ENCODE measurements around the gene IL22RA2.

DNA sequence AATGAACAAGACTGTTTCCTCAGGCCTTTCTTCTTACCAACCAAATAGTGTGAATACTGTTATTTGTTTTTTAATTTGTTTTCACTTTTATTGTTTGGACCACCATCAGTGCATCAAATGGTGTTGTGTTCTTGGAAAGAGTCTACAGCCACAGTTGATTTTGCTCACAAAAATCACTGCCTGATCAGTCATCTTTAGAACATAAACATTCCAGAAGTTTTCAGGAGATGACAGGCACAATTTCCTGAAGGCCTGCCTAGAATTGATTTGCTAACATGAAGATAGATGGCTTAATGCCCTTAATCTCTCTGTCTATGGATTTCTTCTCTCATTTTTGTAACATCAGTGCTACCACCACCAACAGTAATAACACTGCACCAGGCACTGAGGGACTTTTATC lies 13.5 kb downstream of the IL22RA2 start:
- TF ChIP-seq, protein P1, sequence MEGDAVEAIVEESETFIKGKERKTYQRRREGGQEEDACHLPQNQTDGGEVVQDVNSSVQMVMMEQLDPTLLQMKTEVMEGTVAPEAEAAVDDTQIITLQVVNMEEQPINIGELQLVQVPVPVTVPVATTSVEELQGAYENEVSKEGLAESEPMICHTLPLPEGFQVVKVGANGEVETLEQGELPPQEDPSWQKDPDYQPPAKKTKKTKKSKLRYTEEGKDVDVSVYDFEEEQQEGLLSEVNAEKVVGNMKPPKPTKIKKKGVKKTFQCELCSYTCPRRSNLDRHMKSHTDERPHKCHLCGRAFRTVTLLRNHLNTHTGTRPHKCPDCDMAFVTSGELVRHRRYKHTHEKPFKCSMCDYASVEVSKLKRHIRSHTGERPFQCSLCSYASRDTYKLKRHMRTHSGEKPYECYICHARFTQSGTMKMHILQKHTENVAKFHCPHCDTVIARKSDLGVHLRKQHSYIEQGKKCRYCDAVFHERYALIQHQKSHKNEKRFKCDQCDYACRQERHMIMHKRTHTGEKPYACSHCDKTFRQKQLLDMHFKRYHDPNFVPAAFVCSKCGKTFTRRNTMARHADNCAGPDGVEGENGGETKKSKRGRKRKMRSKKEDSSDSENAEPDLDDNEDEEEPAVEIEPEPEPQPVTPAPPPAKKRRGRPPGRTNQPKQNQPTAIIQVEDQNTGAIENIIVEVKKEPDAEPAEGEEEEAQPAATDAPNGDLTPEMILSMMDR (IDR thresholded peaks at IDR 0.05), result no peak
- no peak for TF ChIP-seq POLR2A (IDR thresholded peaks at IDR 0.05)

Data from uterus (tissue), 2 donors.